CD14-positive monocyte (primary cell): ENCODE results near the gene SLC26A11. TPM values are rescaled to one million over a fixed set of nuclear protein-coding genes. Genes with fewer than 3 reads are reported as not detected.

Experiments used
- DNase-seq, 3 donors: peaks; one replicate each; pipeline ENCODE4 v3.0.0-alpha.2; 2011 to 2022
- H2AFZ ChIP-seq: 2 replicates; pipeline ENCODE4 v1.6.0; 2012; ENCODE audit warnings: mild to moderate bottlenecking, low read depth, low read length, inconsistent platforms; ENCODE audit not compliant: insufficient read depth, poor library complexity, severe bottlenecking
- H3K27ac ChIP-seq, 2 donors: 1 replicate in 1 of 2; 2 replicates in 1 of 2; pipeline ENCODE4 v1.5.1; 2012 to 2013; ENCODE audit warnings: low read length in 2 of 2, control low read depth in 1 of 2, inconsistent platforms in 1 of 2, low read depth in 1 of 2, mild to moderate bottlenecking in 1 of 2
- H3K27me3 ChIP-seq, 2 donors: one replicate each; pipeline versions ENCODE4 v1.6.0 to v1.6.1; 2011 to 2013; ENCODE audit warnings: low read length in 2 of 2; ENCODE audit not compliant: control insufficient read depth in 2 of 2, insufficient read depth in 2 of 2
- H3K36me3 ChIP-seq, 2 donors: replicated peaks in 1 of 2; 1 replicate in 1 of 2; 2 replicates in 1 of 2; pipeline versions ENCODE4 v1.5.1 to v1.6.1; 2012 to 2013; ENCODE audit warnings: low read length in 2 of 2, control low read depth in 1 of 2, inconsistent platforms in 1 of 2, mild to moderate bottlenecking in 1 of 2; ENCODE audit not compliant: insufficient read depth in 2 of 2, control insufficient read depth in 1 of 2
- H3K4me1 ChIP-seq, 2 donors: 1 replicate in 1 of 2; 2 replicates in 1 of 2; pipeline versions ENCODE4 v1.5.1 to v1.6.1; 2012 to 2013; ENCODE audit warnings: low read length in 2 of 2, control low read depth in 1 of 2, inconsistent platforms in 1 of 2, mild to moderate bottlenecking in 1 of 2, moderate library complexity in 1 of 2; ENCODE audit not compliant: insufficient read depth in 2 of 2, control insufficient read depth in 1 of 2
- H3K4me2 ChIP-seq: replicated peaks from 2 replicates; pipeline ENCODE3; 2012; ENCODE audit warnings: low read length, moderate library complexity, mild to moderate bottlenecking; ENCODE audit not compliant: poor library complexity, severe bottlenecking; ENCODE audit errors: extremely low read depth
- H3K4me3 ChIP-seq, 3 experiments: fragments of 200-600 bp in 1 of 3; sonication (generic) in 1 of 3; replicated peaks in 1 of 3; 1 replicate in 2 of 3; 2 replicates in 1 of 3; pipeline ENCODE4 v1.5.1; 2011 to 2013; ENCODE audit warnings: low read length in 3 of 3, mild to moderate bottlenecking in 3 of 3, control low read depth in 2 of 3, low read depth in 2 of 3, inconsistent platforms in 1 of 3, moderate library complexity in 1 of 3
- H3K79me2 ChIP-seq: 2 replicates; pipeline ENCODE4 v1.6.0; 2012; ENCODE audit warnings: mild to moderate bottlenecking, control low read depth, inconsistent platforms, low read length, moderate library complexity; ENCODE audit not compliant: insufficient read depth
- H3K9ac ChIP-seq: 2 replicates; pipeline ENCODE4 v1.6.0; 2017; ENCODE audit warnings: low read length, mild to moderate bottlenecking; ENCODE audit not compliant: insufficient read depth, poor library complexity, severe bottlenecking
- H3K9me3 ChIP-seq, 2 donors: replicated peaks in 1 of 2; 1 replicate in 1 of 2; 2 replicates in 1 of 2; pipeline versions ENCODE4 v1.5.1 to v1.6.1; 2012 to 2013; ENCODE audit warnings: low read length in 2 of 2, control low read depth in 1 of 2; ENCODE audit not compliant: control insufficient read depth in 1 of 2, insufficient read depth in 1 of 2
- H4K20me1 ChIP-seq: 2 replicates; pipeline ENCODE4 v1.6.0; 2012; ENCODE audit warnings: mild to moderate bottlenecking, low read length, control low read depth, moderate library complexity; ENCODE audit not compliant: insufficient read depth
- H3K27ac Mint-ChIP-seq, 7 donors: one replicate each; pipeline ENCODE4 v1.8.0; 2020; ENCODE audit warnings: mild to moderate bottlenecking in 7 of 7, mixed read lengths in 7 of 7, moderate library complexity in 6 of 7, inconsistent platforms in 2 of 7
- H3K27me3 Mint-ChIP-seq, 3 donors: one replicate each; pipeline ENCODE4 v1.8.0; 2021 to 2022; ENCODE audit warnings: low read depth in 3 of 3, mild to moderate bottlenecking in 3 of 3, mixed read lengths in 3 of 3, moderate library complexity in 3 of 3, inconsistent platforms in 1 of 3
- H3K36me3 Mint-ChIP-seq, 2 donors: one replicate each; pipeline ENCODE4 v1.8.0; 2020; ENCODE audit warnings: mixed read lengths in 2 of 2, inconsistent platforms in 1 of 2, mild to moderate bottlenecking in 1 of 2
- H3K4me1 Mint-ChIP-seq: one replicate; pipeline ENCODE4 v1.8.0; 2020; ENCODE audit warnings: mild to moderate bottlenecking, mixed read lengths
- H3K4me3 Mint-ChIP-seq, 2 donors: one replicate each; pipeline ENCODE4 v1.8.0; 2020; ENCODE audit warnings: mild to moderate bottlenecking in 2 of 2, mixed read lengths in 2 of 2, moderate library complexity in 1 of 2
- H3K9me3 Mint-ChIP-seq, 7 donors: one replicate each; pipeline ENCODE4 v1.8.0; 2020 to 2022; ENCODE audit warnings: mixed read lengths in 7 of 7, mild to moderate bottlenecking in 6 of 7, moderate library complexity in 6 of 7, inconsistent platforms in 2 of 7
- CTCF ChIP-seq: fragments of 200-600 bp; IDR thresholded peaks from one replicate; pipeline ENCODE4 v1.8.0; 2022; ENCODE audit warnings: antibody characterized with exemption, mild to moderate bottlenecking
- WGBS: methylation state at CpG from one replicate; pipeline ENCODE4 v1.1.5; 2013; ENCODE audit warnings: missing lambda C conversion rate; ENCODE audit not compliant: insufficient coverage; 5-methylcytosine and 5-hydroxymethylcytosine counted together
- intact Hi-C, 2 donors: fragments of 100-400 bp; cut with micrococcal nuclease; formaldehyde crosslinking; loops; one replicate each; pipeline versions ENCODE4 v1.15.0 to v1.15.1; 2023
- polyA plus RNA-seq, 3 donors: library from polyadenylated mRNA; depleted of rRNA in 1 of 3; unstranded in 2 of 3; stranded (reverse) in 1 of 3; fragments of 300-500 nt in 2 of 3; fragments of >200 nt in 1 of 3; fragmentation: Illumina TruSeq in 2 of 3; gene quantifications; 1 replicate in 2 of 3; 2 replicates in 1 of 3; pipeline ENCODE4 v1.2.3, GENCODE V29; 2012 to 2021

SLC26A11 gene
- polyA plus RNA-seq, 3 donors, result 1.8 to 29.7 (median 2.6) TPM

- peak overlapping the region; percentile 68 to 99 (median 74) for H3K4me3 ChIP-seq
- intact Hi-C loops, result loop anchor here (5.0 kb wide), 5 partner anchors 42 to 172 kb away; partner anchors contain the start of genes EIF4A3 (in 2 of the 2), SGSH (in 2 of the 2), SLC26A11 (in 2 of the 2) and GAA (in 1 of the 2)
- Mint-ChIP-seq H3K27ac (peak overlapping the region; percentile 86 to 98 (median 96)), H3K27me3 (peaks cover 4 to 7% (median 4%) of the 10 kb centered on the region in 3 donors), H3K36me3 (peaks cover 16 to 17% of the 10 kb centered on the region in 2 donors), H3K9me3 (peaks cover 0 to 2% (median 0%) of the 10 kb centered on the region in 7 donors), H3K4me3 (peak overlapping the region; percentile 88 to 99), H3K4me1 (peaks cover 54% of the 10 kb centered on the region)
- no peaks in the 10 kb centered on the region for H3K9me3 ChIP-seq
- 1% methylated on average over 14 of the region's 19 CpGs for WGBS
- TF ChIP-seq CTCF, result no peak
- H3K27ac ChIP-seq, result peak overlapping the region; percentile 87 to 94
- H3K4me1 ChIP-seq, result peaks cover 39 to 57% of the 10 kb centered on the region in 2 donors
- H2AFZ ChIP-seq, result peak overlapping the region; percentile 36
- H3K36me3 ChIP-seq, result peaks cover 28 to 42% of the 10 kb centered on the region in 2 donors
- H4K20me1 ChIP-seq, result peaks cover 71% of the 10 kb centered on the region
- peak overlapping the region; percentile 100 for H3K4me2 ChIP-seq
- H3K9ac ChIP-seq, result peak overlapping the region; percentile 75
- no peak for DNase-seq
- no peaks in the 10 kb centered on the region for H3K27me3 ChIP-seq
- H3K79me2 ChIP-seq, result peaks cover 85% of the 10 kb centered on the region
Observed at GRCh38 chr17:80264205-80265075, 44.2 kb downstream of the SLC26A11 start.

- Histone ChIP-seq H4K20me1 (peaks cover 81% of the 10 kb centered on the region), H3K9ac (peak overlapping the region; percentile 75), H3K4me1 (peaks cover 33 to 52% of the 10 kb centered on the region in 2 donors), H2AFZ (no peak overlapping the region), H3K27ac (peak overlapping the region in 1 of 2 donors; percentile 94), H3K79me2 (peaks cover 95% of the 10 kb centered on the region), H3K36me3 (peaks cover 38 to 52% of the 10 kb centered on the region in 2 donors), H3K4me3 (peak overlapping the region; percentile 68 to 99 (median 74)), H3K9me3 (no peaks in the 10 kb centered on the region), H3K4me2 (peak overlapping the region; percentile 100), H3K27me3 (no peaks in the 10 kb centered on the region)
- Mint-ChIP-seq H3K27me3 (peaks cover 0 to 4% (median 4%) of the 10 kb centered on the region in 3 donors), H3K9me3 (peaks cover 0 to 2% (median 0%) of the 10 kb centered on the region in 7 donors), H3K27ac (peak overlapping the region in 4 of 7 donors; percentile 86 to 98 (median 92)), H3K36me3 (peaks cover 16 to 19% of the 10 kb centered on the region in 2 donors), H3K4me3 (peak overlapping the region; percentile 88 to 99), H3K4me1 (peaks cover 48% of the 10 kb centered on the region)
- no peak for DNase-seq
- WGBS, result 97% methylated on average over 15 of the region's 17 CpGs
- no peak for TF ChIP-seq CTCF
- intact Hi-C loops, result no loop called here
Observed at GRCh38 chr17:80265205-80266068, 45.2 kb downstream of the SLC26A11 start.
